Glutamatergic neuron (in vitro differentiated cells): ENCODE measurements around the gene PPAN. TPM values are rescaled to one million over a fixed set of nuclear protein-coding genes. Genes with fewer than 3 reads are reported as not detected.
A peak's percentile ranks its signal among the peaks of the same experiment; 100 is the strongest.

Experiments used
- DNase-seq: peaks from one replicate; pipeline ENCODE4 v3.0.0; 2022
- H3K27ac Mint-ChIP-seq: one replicate; pipeline ENCODE4 v1.8.0; 2020; ENCODE audit warnings: mild to moderate bottlenecking, mixed read lengths, inconsistent platforms; ENCODE audit not compliant: unreplicated experiment
- H3K27me3 Mint-ChIP-seq: one replicate; pipeline ENCODE4 v1.8.0; 2020; ENCODE audit warnings: mild to moderate bottlenecking, moderate library complexity, mixed read lengths, inconsistent platforms; ENCODE audit not compliant: unreplicated experiment
- H3K36me3 Mint-ChIP-seq: one replicate; pipeline ENCODE4 v1.8.0; 2020; ENCODE audit warnings: mild to moderate bottlenecking, mixed read lengths, inconsistent platforms; ENCODE audit not compliant: unreplicated experiment
- H3K4me1 Mint-ChIP-seq: one replicate; pipeline ENCODE4 v1.8.0; 2020; ENCODE audit warnings: mild to moderate bottlenecking, low read depth, mixed read lengths, inconsistent platforms; ENCODE audit not compliant: unreplicated experiment
- H3K4me3 Mint-ChIP-seq: one replicate; pipeline ENCODE4 v1.8.0; 2020; ENCODE audit warnings: mild to moderate bottlenecking, mixed read lengths, inconsistent platforms; ENCODE audit not compliant: unreplicated experiment
- H3K9me3 Mint-ChIP-seq: one replicate; pipeline ENCODE4 v1.8.0; 2020; ENCODE audit warnings: mild to moderate bottlenecking, moderate library complexity, mixed read lengths, inconsistent platforms; ENCODE audit not compliant: unreplicated experiment
- CTCF ChIP-seq: fragments of 200-600 bp; sonication (generic); IDR thresholded peaks from one replicate; pipeline ENCODE4 v1.5.0; 2021; ENCODE audit not compliant: partially characterized antibody, unreplicated experiment
- total RNA-seq: library from RNA; stranded (reverse); fragmentation: NEBNext Ultra II Directional; extraction: Animal tissue kit (Norgen Biotek cat#: 25700); gene quantifications from one replicate; pipeline ENCODE4 v1.2.1, GENCODE V29; 2021; ENCODE audit not compliant: unreplicated experiment

PPAN gene
- total RNA-seq, 1 donor from 2014 or later: 44.5 TPM

DNA sequence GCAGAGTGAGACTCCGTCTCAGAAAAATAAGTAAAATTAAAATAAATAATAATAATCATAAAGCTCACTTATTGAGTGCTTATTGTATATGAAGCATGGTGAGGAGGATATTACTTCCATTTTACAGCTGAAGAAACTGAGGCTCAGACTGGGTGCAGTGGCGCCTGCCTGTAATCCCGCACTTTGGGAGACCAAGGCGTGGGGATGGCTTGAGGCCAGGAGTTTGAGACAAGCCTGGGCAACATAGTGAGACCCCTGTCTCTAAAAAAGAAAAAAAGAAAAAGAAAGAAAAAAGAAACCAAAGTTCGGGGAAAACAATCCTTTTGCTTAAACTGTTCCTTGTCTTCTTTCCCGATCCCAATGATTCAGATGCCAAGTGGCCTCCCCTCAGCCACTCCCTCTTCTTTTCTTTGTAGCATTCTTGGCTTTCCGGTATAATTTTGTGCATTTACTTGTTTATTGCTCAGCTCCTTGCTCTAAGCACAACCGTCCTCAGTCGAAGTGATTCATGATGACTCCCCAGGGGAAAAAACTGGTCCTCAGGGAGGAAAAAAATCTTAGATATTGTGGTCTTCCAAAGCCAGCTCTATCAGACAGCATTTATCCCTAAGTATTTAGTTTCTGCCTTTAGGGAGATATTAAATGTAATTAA lies 14.5 kb downstream of the PPAN start:
- H3K27ac Mint-ChIP-seq: peak overlapping the region; percentile 23
- DNase-seq: no peak
- H3K27me3 Mint-ChIP-seq: peaks cover 2% of the 10 kb centered on the region
- H3K4me3 Mint-ChIP-seq: peak overlapping the region; percentile 52
- TF ChIP-seq CTCF: no peak
- H3K36me3 Mint-ChIP-seq: no peaks in the 10 kb centered on the region
- peaks cover 3% of the 10 kb centered on the region for H3K4me1 Mint-ChIP-seq
- H3K9me3 Mint-ChIP-seq: peaks cover 3% of the 10 kb centered on the region

- H3K27ac Mint-ChIP-seq: no peak overlapping the region
Measured at GRCh38 chr19:10122045-10122444, 15.9 kb downstream of the PPAN start.

DNA sequence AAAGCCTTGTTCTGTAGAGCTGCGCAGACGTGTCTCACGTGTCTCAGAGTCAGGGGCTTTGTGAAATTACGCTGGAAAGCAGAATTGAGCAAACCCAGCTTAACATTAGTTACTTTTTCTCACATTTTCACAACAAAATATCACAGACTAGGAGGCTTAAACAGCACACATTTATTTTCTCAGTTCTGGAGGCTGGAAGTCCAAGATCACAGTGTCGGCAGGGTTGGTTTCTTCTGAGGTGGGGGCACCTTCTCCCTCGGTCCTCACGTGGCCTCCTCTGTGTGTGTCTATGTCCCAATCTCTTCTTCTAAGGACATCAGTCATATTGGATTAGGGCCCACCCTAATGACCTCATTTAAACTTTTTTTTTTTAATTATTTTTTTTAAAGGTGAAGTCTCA lies 18.3 kb downstream of the PPAN start:
- H3K36me3 Mint-ChIP-seq: no peaks in the 10 kb centered on the region
- peaks cover 3% of the 10 kb centered on the region for H3K9me3 Mint-ChIP-seq
- H3K27ac Mint-ChIP-seq: no peak overlapping the region
- peaks cover 2% of the 10 kb centered on the region for H3K27me3 Mint-ChIP-seq
- no peak for DNase-seq
- no peak overlapping the region for H3K4me3 Mint-ChIP-seq
- no peak for TF ChIP-seq CTCF
- no peaks in the 10 kb centered on the region for H3K4me1 Mint-ChIP-seq

More at GRCh38 chr19:10122045-10122444, 15.9 kb downstream of the PPAN start:
- H3K9me3 Mint-ChIP-seq: peaks cover 3% of the 10 kb centered on the region
- no peak for DNase-seq
- TF ChIP-seq CTCF: no peak
- H3K4me3 Mint-ChIP-seq: no peak overlapping the region
- H3K27me3 Mint-ChIP-seq: peaks cover 2% of the 10 kb centered on the region
- peaks cover 3% of the 10 kb centered on the region for H3K4me1 Mint-ChIP-seq
- no peaks in the 10 kb centered on the region for H3K36me3 Mint-ChIP-seq

GRCh38 chr19:10126213-10126639 lies 20.1 kb downstream of the PPAN start:
- H3K4me3 Mint-ChIP-seq: no peak overlapping the region
- no peak overlapping the region for H3K27ac Mint-ChIP-seq
- no peak for DNase-seq
- no peaks in the 10 kb centered on the region for H3K4me1 Mint-ChIP-seq
- peaks cover 2% of the 10 kb centered on the region for H3K27me3 Mint-ChIP-seq
- no peak for TF ChIP-seq CTCF
- H3K36me3 Mint-ChIP-seq: no peaks in the 10 kb centered on the region
- peaks cover 2% of the 10 kb centered on the region for H3K9me3 Mint-ChIP-seq

GRCh38 chr19:10132905-10133304 lies 26.7 kb downstream of the PPAN start:
- TF ChIP-seq CTCF: no peak
- Mint-ChIP-seq H3K9me3 (peaks cover 2% of the 10 kb centered on the region), H3K4me3 (no peak overlapping the region), H3K4me1 (peaks cover 2% of the 10 kb centered on the region), H3K27ac (no peak overlapping the region), H3K27me3 (peaks cover 5% of the 10 kb centered on the region), H3K36me3 (peaks cover 6% of the 10 kb centered on the region)
- no peak for DNase-seq
